ENCODE data around the gene BRMS1L. TPM values are rescaled to one million over a fixed set of nuclear protein-coding genes. Genes with fewer than 3 reads are reported as not detected.

The BRMS1L gene
- total RNA-seq, 1 donor from 2014 or later = 10.3 TPM

- no peak for DNase-seq
- intact Hi-C loops (cut with DNase I) = no loop called here
- no peak for ATAC-seq (ENCODE audit: poor library complexity)
These were observed 29.8 kb downstream of the BRMS1L start for GRCh38 chr14:35855876-35856481.

- ATAC-seq (ENCODE audit: poor library complexity) = no peak
These were observed 32.5 kb downstream of the BRMS1L start for GRCh38 chr14:35858521-35859209.

GRCh38 chr14:35861204-35861868 lies 35.2 kb downstream of the BRMS1L start:
- ATAC-seq (ENCODE audit: poor library complexity) (peak; percentile 66), DNase-seq (no peak)
- intact Hi-C loops (cut with DNase I) = no loop called here

More at GRCh38 chr14:35858521-35859209, 32.5 kb downstream of the BRMS1L start:
- intact Hi-C loops (cut with DNase I) = no loop called here
- DNase-seq = no peak

- no peak for ATAC-seq (ENCODE audit: poor library complexity)
- DNase-seq = no peak
- intact Hi-C loops (cut with DNase I) = no loop called here
These were observed 39.6 kb downstream of the BRMS1L start for GRCh38 chr14:35865611-35866324.

GRCh38 chr14:35866595-35867279 lies 40.6 kb downstream of the BRMS1L start:
- intact Hi-C loops (cut with DNase I) = no loop called here
- DNase-seq (no peak), ATAC-seq (ENCODE audit: poor library complexity) (no peak)

GRCh38 chr14:35867280-35867629 lies 41.1 kb downstream of the BRMS1L start:
- DNase-seq (no peak), ATAC-seq (ENCODE audit: poor library complexity) (no peak)
- intact Hi-C loops (cut with DNase I) = no loop called here

GRCh38 chr14:35875296-35875695 lies 49.2 kb downstream of the BRMS1L start:
- DNase-seq (no peak), ATAC-seq (ENCODE audit: poor library complexity) (no peak)
- intact Hi-C loops (cut with DNase I) = no loop called here

- intact Hi-C loops (cut with DNase I) = no loop called here
- DNase-seq (no peak), ATAC-seq (ENCODE audit: poor library complexity) (no peak)
These were observed 51.1 kb downstream of the BRMS1L start for GRCh38 chr14:35877276-35877675.

- peak; percentile 91 for ATAC-seq (ENCODE audit: poor library complexity)
- intact Hi-C loops (cut with DNase I) = no loop called here
- no peak for DNase-seq
These were observed 52.4 kb downstream of the BRMS1L start for GRCh38 chr14:35878272-35879150.

GRCh38 chr14:35879151-35879648 lies 53.1 kb downstream of the BRMS1L start:
- intact Hi-C loops (cut with DNase I) = no loop called here
- DNase-seq (no peak), ATAC-seq (ENCODE audit: poor library complexity) (no peak)

GRCh38 chr14:35879654-35880249 lies 53.6 kb downstream of the BRMS1L start:
- ATAC-seq (ENCODE audit: poor library complexity) = no peak
- no peak for DNase-seq
- intact Hi-C loops (cut with DNase I) = no loop called here

GRCh38 chr14:35881280-35881679 lies 55.1 kb downstream of the BRMS1L start:
- no peak for DNase-seq
- ATAC-seq (ENCODE audit: poor library complexity) = no peak
- intact Hi-C loops (cut with DNase I) = no loop called here

GRCh38 chr14:35883677-35884293 lies 57.6 kb downstream of the BRMS1L start:
- intact Hi-C loops (cut with DNase I) = no loop called here
- DNase-seq = no peak
- ATAC-seq (ENCODE audit: poor library complexity) = no peak

- intact Hi-C loops (cut with DNase I) = no loop called here
- no peak for ATAC-seq (ENCODE audit: poor library complexity)
- DNase-seq = no peak
These were observed 64.2 kb downstream of the BRMS1L start for GRCh38 chr14:35890308-35890707.

GRCh38 chr14:35895256-35895655 lies 69.1 kb downstream of the BRMS1L start:
- DNase-seq (no peak), ATAC-seq (ENCODE audit: poor library complexity) (no peak)
- intact Hi-C loops (cut with DNase I) = no loop called here

GRCh38 chr14:35897616-35898111 lies 71.5 kb downstream of the BRMS1L start:
- no peak for ATAC-seq (ENCODE audit: poor library complexity)
- no peak for DNase-seq
- intact Hi-C loops (cut with DNase I) = no loop called here

GRCh38 chr14:35898217-35898775 lies 72.2 kb downstream of the BRMS1L start:
- intact Hi-C loops (cut with DNase I) = no loop called here
- DNase-seq = no peak
- no peak for ATAC-seq (ENCODE audit: poor library complexity)
